ENCODE results near the gene MAP4K5. TPM values are rescaled to one million over a fixed set of nuclear protein-coding genes. Genes with fewer than 3 reads are reported as not detected.

Gene MAP4K5
- total and polyA plus RNA-seq, 3 donors from 2014 or later = 15.2 to 67.0 (median 60.4) TPM

DNA sequence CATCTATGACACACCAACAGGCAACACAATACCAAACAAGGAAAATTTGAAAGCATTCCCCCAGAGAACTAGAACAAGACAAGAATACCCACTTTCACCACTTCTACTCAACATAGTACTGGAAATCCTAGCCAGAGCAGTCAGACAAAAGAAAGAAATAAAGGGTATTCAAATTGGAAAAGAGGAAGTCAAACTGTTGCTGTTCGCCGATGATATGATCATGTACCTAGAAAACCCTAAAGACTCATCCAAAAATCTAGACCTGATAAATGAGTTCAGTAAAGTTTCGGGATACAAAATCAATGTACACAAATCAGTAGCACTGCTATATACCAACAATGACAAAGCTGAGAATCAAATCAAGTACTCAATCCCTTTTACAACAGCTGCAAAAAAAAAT, 19.5 kb upstream of the MAP4K5 start:
- whole genome bisulfite sequencing, 2 donors = 73 to 89% methylated on average over 3 of the region's 3 CpGs
- H3K4me1 ChIP-seq = no peaks in the 10 kb centered on the region
- H3K27ac ChIP-seq = no peak overlapping the region
- H3K9me3 ChIP-seq = no peaks in the 10 kb centered on the region
- no peak for DNase-seq
- no peak overlapping the region for H3K4me3 ChIP-seq
- no peaks in the 10 kb centered on the region for H3K36me3 ChIP-seq (ENCODE audit: low read depth, missing control alignments)
- intact Hi-C loops (cut with DNase I; ENCODE audit: low total_unique reads) = no loop called here
- TF ChIP-seq POLR2A (IDR thresholded peaks at IDR 0.05) = no peak
- TF ChIP-seq, protein P1, sequence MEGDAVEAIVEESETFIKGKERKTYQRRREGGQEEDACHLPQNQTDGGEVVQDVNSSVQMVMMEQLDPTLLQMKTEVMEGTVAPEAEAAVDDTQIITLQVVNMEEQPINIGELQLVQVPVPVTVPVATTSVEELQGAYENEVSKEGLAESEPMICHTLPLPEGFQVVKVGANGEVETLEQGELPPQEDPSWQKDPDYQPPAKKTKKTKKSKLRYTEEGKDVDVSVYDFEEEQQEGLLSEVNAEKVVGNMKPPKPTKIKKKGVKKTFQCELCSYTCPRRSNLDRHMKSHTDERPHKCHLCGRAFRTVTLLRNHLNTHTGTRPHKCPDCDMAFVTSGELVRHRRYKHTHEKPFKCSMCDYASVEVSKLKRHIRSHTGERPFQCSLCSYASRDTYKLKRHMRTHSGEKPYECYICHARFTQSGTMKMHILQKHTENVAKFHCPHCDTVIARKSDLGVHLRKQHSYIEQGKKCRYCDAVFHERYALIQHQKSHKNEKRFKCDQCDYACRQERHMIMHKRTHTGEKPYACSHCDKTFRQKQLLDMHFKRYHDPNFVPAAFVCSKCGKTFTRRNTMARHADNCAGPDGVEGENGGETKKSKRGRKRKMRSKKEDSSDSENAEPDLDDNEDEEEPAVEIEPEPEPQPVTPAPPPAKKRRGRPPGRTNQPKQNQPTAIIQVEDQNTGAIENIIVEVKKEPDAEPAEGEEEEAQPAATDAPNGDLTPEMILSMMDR (IDR thresholded peaks at IDR 0.05) = no peak
- H3K27me3 ChIP-seq = no peaks in the 10 kb centered on the region

DNA sequence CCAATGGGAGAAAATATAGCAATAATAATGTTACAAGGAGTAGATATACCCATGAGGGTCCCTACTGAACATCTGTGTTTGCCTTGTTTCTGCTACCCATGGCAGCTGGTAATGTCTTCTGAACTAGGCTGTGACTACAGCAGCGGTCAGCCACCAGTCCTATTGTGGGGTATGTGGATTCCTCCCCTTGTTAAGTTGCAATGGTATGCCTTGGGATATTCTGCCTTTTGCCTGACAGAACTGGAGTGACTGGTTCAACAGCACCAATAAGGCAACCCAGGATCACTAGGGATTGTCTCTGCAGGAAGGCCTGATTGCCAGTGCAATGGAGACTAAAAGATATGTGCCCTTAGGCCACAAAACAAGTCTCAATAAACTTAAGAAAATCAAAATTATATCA, 17.9 kb upstream of the MAP4K5 start:
- Histone ChIP-seq H3K4me3 (no peak overlapping the region), H3K27ac (no peak overlapping the region), H3K27me3 (no peaks in the 10 kb centered on the region), H3K9me3 (no peaks in the 10 kb centered on the region), H3K36me3 (ENCODE audit: low read depth, missing control alignments) (no peaks in the 10 kb centered on the region), H3K4me1 (no peaks in the 10 kb centered on the region)
- DNase-seq = no peak
- intact Hi-C loops (cut with DNase I; ENCODE audit: low total_unique reads) = no loop called here
- TF ChIP-seq, protein P1 (IDR thresholded peaks at IDR 0.05) = no peak
- TF ChIP-seq POLR2A (IDR thresholded peaks at IDR 0.05) = no peak
- WGBS, 2 donors = 100% methylated on average over 1 of the region's 1 CpG

DNA sequence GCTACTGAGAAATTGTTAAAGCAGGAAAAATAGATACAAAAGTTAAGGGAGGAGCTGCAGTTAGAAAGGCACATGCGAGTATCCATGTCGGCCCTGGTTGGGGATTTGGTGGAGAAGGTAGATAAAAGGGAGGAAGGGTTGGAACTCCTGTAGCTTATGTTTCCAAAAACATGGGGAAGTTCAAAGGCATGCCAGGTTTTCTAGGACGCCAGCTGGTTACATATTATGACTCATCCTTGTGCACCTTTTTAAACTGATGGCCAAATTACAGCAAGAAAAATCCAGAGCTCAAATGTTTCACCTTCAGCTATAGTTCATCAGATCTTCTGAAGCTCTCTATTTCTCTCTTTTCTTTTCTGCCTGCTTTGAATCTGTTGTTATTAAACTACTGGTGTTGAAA, 13.2 kb upstream of the MAP4K5 start:
- WGBS, 2 donors = 59 to 65% methylated on average over 3 of the region's 3 CpGs
- Histone ChIP-seq H3K27me3 (no peaks in the 10 kb centered on the region), H3K4me3 (no peak overlapping the region), H3K36me3 (ENCODE audit: low read depth, missing control alignments) (no peaks in the 10 kb centered on the region), H3K9me3 (no peaks in the 10 kb centered on the region), H3K4me1 (no peaks in the 10 kb centered on the region), H3K27ac (no peak overlapping the region)
- intact Hi-C loops (cut with DNase I; ENCODE audit: low total_unique reads) = no loop called here
- DNase-seq = no peak
- TF ChIP-seq, protein P1 (IDR thresholded peaks at IDR 0.05) = no peak
- TF ChIP-seq POLR2A (IDR thresholded peaks at IDR 0.05) = no peak

DNA sequence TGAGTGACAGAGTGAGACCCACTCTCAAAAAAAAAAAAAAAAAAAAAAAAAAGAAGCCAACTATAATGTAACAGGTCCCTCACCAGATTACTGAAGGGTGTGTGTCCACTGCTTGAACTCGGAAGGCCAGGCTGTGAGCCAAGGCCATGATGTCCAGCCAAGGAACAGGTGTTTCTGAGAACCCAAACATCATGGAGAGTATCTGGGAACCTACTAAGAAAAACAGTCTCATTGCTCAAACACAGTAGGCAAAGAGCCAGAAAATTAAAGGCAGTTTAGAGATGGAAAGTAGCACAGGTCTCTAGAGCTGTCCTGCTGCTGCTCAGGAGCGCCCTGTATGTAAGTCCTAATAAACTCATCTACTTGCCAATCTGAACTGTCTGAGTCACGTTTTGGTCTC, 12.5 kb upstream of the MAP4K5 start:
- Histone ChIP-seq H3K27ac (no peak overlapping the region), H3K4me3 (no peak overlapping the region)

DNA sequence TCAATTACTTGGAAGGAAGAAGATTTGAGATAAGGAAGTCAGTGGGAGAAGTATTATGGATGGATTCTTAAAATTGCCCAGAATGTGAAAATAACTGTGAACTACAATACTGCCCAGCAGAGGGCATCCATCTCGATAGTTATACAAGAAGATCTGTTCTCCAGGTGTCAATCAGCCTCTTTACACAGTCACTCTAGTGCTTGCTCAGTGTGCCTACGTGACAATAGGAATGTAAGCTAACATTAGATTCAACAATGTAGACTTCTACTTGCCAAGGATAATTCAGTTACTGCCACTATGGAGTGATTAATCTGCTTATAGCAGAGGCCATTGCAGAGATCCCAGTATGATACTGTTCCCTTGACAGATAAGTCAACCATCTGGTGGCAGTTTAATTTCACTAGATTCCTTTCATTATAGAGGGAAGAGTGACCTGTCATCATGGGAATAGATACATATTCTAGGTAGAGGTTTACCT, 10.6 kb upstream of the MAP4K5 start:
- no peaks in the 10 kb centered on the region for H3K36me3 ChIP-seq (ENCODE audit: low read depth, missing control alignments)
- intact Hi-C loops (cut with DNase I; ENCODE audit: low total_unique reads) = no loop called here
- no peak overlapping the region for H3K27ac ChIP-seq
- H3K9me3 ChIP-seq = no peaks in the 10 kb centered on the region
- peak; percentile 56 for DNase-seq
- no peaks in the 10 kb centered on the region for H3K27me3 ChIP-seq
- WGBS, 2 donors = 25 to 55% methylated on average over 2 of the region's 2 CpGs
- H3K4me3 ChIP-seq = no peak overlapping the region
- TF ChIP-seq POLR2A (IDR thresholded peaks at IDR 0.05) = no peak
- TF ChIP-seq, protein P1 (IDR thresholded peaks at IDR 0.05) = peak; percentile 29 to 43 (median 40)
- H3K4me1 ChIP-seq = no peaks in the 10 kb centered on the region

More for the DNA sequence above, 12.5 kb upstream of the MAP4K5 start:
- 56 to 65% methylated on average over 3 of the region's 3 CpGs for WGBS, 2 donors
- no peaks in the 10 kb centered on the region for H3K36me3 ChIP-seq (ENCODE audit: low read depth, missing control alignments)
- H3K9me3 ChIP-seq = no peaks in the 10 kb centered on the region
- TF ChIP-seq POLR2A (IDR thresholded peaks at IDR 0.05) = no peak
- TF ChIP-seq, protein P1 (IDR thresholded peaks at IDR 0.05) = no peak
- no peaks in the 10 kb centered on the region for H3K4me1 ChIP-seq
- no peak for DNase-seq
- intact Hi-C loops (cut with DNase I; ENCODE audit: low total_unique reads) = no loop called here
- H3K27me3 ChIP-seq = no peaks in the 10 kb centered on the region
